AG09309 (cell line): ENCODE results near the gene HOXA11.

ENCODE experiments used
- DNase-seq: peaks from one replicate; pipeline ENCODE4 v3.0.0-alpha.2; 2010; ENCODE audit warnings: low read depth
- H3K4me3 ChIP-seq: 2 replicates; pipeline ENCODE4 v1.5.1; 2011; ENCODE audit warnings: mild to moderate bottlenecking, low read depth, low read length, moderate library complexity; ENCODE audit not compliant: control insufficient read depth
- TF ChIP-seq, protein P1 (sequence below): IDR thresholded peaks from 2 replicates; pipeline ENCODE4 v1.5.1; 2011; ENCODE audit warnings: mild to moderate bottlenecking, low read depth, low read length, inconsistent platforms; ENCODE audit not compliant: insufficient read depth, control insufficient read depth; ENCODE audit errors: missing control alignments

The HOXA11 gene

DNA sequence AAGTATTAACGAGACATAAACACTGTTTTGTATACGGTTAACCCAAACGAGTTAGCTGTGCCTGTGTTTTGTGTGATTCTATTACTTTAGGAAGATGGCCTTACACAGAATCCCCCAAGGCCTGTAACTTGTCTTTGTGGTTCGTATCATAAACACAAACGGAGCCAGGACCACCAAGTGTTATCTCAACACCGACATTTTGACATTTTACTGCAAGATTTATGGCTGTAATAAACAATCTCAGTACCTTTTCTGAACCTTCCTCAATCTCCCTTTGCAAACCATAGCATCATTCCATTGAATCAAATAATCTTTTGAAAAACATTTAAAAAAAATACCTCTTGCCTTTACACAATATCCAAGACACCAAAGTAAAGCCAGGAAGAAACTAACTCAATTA lies 52.1 kb downstream of the HOXA11 start:
- no peak for DNase-seq
- H3K4me3 ChIP-seq, result no peak overlapping the region
- TF ChIP-seq, protein P1, sequence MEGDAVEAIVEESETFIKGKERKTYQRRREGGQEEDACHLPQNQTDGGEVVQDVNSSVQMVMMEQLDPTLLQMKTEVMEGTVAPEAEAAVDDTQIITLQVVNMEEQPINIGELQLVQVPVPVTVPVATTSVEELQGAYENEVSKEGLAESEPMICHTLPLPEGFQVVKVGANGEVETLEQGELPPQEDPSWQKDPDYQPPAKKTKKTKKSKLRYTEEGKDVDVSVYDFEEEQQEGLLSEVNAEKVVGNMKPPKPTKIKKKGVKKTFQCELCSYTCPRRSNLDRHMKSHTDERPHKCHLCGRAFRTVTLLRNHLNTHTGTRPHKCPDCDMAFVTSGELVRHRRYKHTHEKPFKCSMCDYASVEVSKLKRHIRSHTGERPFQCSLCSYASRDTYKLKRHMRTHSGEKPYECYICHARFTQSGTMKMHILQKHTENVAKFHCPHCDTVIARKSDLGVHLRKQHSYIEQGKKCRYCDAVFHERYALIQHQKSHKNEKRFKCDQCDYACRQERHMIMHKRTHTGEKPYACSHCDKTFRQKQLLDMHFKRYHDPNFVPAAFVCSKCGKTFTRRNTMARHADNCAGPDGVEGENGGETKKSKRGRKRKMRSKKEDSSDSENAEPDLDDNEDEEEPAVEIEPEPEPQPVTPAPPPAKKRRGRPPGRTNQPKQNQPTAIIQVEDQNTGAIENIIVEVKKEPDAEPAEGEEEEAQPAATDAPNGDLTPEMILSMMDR, result no peak

DNA sequence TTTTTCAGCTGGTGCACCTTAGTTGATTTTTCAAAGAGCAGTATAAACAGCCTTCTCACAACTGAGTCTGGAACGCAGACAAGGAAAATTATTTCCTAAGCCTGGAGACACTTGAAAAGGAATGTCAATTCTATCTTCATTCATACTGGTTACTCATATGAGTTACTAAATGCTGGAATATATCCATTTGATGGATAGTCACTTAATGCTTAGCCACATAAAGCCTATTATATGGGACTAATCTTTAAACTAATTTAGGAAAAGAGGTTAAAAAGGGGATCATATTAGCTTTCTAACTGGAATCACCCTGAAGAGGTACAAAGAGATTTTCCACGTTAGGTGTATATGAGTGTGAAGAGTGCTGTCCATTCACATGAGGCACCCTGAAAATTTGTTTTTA lies 52.8 kb downstream of the HOXA11 start:
- DNase-seq, result no peak
- no peak overlapping the region for H3K4me3 ChIP-seq
- TF ChIP-seq, protein P1, result no peak

DNA sequence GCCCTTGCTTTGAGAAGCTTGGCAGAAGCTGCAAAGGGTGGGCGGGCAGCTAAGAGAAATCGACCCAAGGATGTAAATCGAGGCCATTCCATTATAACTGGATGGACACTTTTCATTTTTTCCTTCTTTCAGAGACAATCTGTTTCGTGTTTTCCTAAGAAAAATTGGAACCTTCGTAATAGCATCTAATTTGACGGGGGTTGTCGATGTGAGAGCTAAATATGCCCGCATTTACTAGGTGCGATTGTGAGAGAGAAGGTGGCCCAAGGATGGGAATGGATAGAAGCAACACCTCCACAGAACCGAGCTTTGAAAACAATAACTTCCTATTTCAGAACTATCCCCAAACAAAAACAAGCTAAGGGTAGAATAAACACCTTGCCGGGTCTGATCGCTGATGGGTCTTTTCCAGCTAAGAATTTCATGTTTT lies 53.6 kb downstream of the HOXA11 start:
- TF ChIP-seq, protein P1, result no peak
- DNase-seq, result no peak
- H3K4me3 ChIP-seq, result peak overlapping the region; percentile 75
